GM12878 (cell line): ENCODE results near the gene UBB.
A peak's percentile ranks its signal among the peaks of the same experiment; 100 is the strongest.

Source experiments
- ATF2 ChIP-seq: IDR thresholded peaks from 2 replicates; pipeline ENCODE4 v1.6.1; 2012; ENCODE audit warnings: low read length, inconsistent platforms
- CTCF ChIP-seq, 3 experiments: IDR thresholded peaks in 2 of 3; conservative IDR thresholded peaks in 1 of 3; 2 replicates each; pipeline ENCODE4 v1.5.1; 2011; ENCODE audit warnings: low read depth in 3 of 3, low read length in 3 of 3, mild to moderate bottlenecking in 3 of 3, control low read depth in 2 of 3, moderate library complexity in 2 of 3, inconsistent platforms in 1 of 3, mixed read lengths in 1 of 3; ENCODE audit not compliant: control insufficient read depth in 2 of 3, insufficient read depth in 1 of 3; ENCODE audit errors: extremely low read depth in 1 of 3
- EP300 ChIP-seq, 2 experiments: fragments of 150-350 bp in 1 of 2; IDR thresholded peaks; 2 replicates each; pipeline ENCODE4 v1.6.1; 2011 to 2012; ENCODE audit warnings: low read depth in 2 of 2, low read length in 2 of 2, borderline replicate concordance in 1 of 2, improper control_type of control experiment in 1 of 2, inconsistent platforms in 1 of 2; ENCODE audit not compliant: control insufficient read depth in 1 of 2
- GABPA ChIP-seq: IDR thresholded peaks from 2 replicates; pipeline ENCODE4 v1.6.1; 2014; ENCODE audit warnings: antibody characterized with exemption, low read depth, mild to moderate bottlenecking, inconsistent platforms
- LARP7 ChIP-seq: fragments of 450-650 bp; IDR thresholded peaks from 2 replicates; pipeline ENCODE4 v1.6.1; 2017; ENCODE audit warnings: mild to moderate bottlenecking
- TAF1 ChIP-seq: IDR thresholded peaks from 2 replicates; pipeline ENCODE4 v1.6.1; 2011; ENCODE audit warnings: mild to moderate bottlenecking, low read depth, low read length, borderline replicate concordance
- YY1 ChIP-seq: IDR thresholded peaks from 2 replicates; pipeline ENCODE4 v1.6.1; 2011; ENCODE audit warnings: low read depth, mild to moderate bottlenecking, low read length

GRCh38 chr17:16419929-16420271 is 39.0 kb downstream of the UBB start:
- TF ChIP-seq TAF1, result no peak
- TF ChIP-seq GABPA, result no peak
- no peak for TF ChIP-seq ATF2
- TF ChIP-seq EP300 (IDR thresholded peaks at IDR 0.05; ENCODE audit: borderline replicate concordance in 1 of 2, control insufficient read depth in 1 of 2, low read depth in 2 of 2, low read length in 2 of 2), result peak in 1 of 2 experiments; percentile 30; a peak in 1 of 4 replicates
- no peak for TF ChIP-seq CTCF (IDR thresholded peaks at IDR 0.05 in 2 of 3, conservative IDR thresholded peaks at IDR 0.05 in 1 of 3; ENCODE audit: control insufficient read depth in 2 of 3, extremely low read depth in 1 of 3, insufficient read depth in 1 of 3, low read depth in 3 of 3, low read length in 3 of 3)
- TF ChIP-seq YY1, result no peak
- no peak for TF ChIP-seq LARP7
